ENCODE results near the gene VIPAS39. TPM values are rescaled to one million over a fixed set of nuclear protein-coding genes. Genes with fewer than 3 reads are reported as not detected.

Gene VIPAS39
- total RNA-seq, 1 experiment from 2014 or later = 18.5 TPM

DNA sequence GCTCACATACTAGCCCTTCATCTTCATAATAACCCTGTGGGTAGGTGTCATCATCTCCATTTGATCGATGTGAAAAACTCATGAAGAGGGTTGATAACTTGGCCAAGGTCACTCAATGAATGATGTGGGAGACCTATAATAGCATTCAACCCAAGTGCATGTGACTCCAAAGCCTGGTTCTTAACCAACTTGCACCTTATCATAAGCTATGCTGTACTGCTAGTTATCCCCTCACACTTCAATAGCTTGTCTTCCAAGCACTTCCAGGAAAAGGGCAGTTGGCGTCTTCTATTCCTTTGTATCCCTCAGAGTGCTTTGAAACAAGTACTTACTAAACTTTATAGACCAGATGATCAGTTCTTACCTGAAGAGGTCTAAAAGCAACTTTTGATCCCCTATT lies 15.2 kb downstream of the VIPAS39 start:
- H3K36me3 Mint-ChIP-seq (ENCODE audit: insufficient read depth in 1 of 3, low read depth in 3 of 3) = peaks cover 11 to 45% (median 37%) of the 10 kb centered on the region in 3 experiments

More for the DNA sequence above, 15.2 kb downstream of the VIPAS39 start:
- H3K23me2 ChIP-seq (ENCODE audit: insufficient read length, low read depth, low read length, poor library complexity, severe bottlenecking) = no peaks in the 10 kb centered on the region
- no peak overlapping the region for H2BK20ac ChIP-seq (ENCODE audit: low read depth, low read length, poor library complexity, severe bottlenecking)
- no peak overlapping the region for H2BK5ac ChIP-seq (ENCODE audit: insufficient read length, low read length)
- H3K9me3 ChIP-seq (ENCODE audit: control insufficient read depth, low read depth, low read length) = no peaks in the 10 kb centered on the region
- H3K79me1 ChIP-seq (ENCODE audit: insufficient read depth, low read depth, low read length, poor library complexity, severe bottlenecking) = no peaks in the 10 kb centered on the region
- no peak overlapping the region for H2BK120ac ChIP-seq (ENCODE audit: low read depth, low read length, poor library complexity, severe bottlenecking)
- H3K4me1 ChIP-seq (ENCODE audit: insufficient read depth, low read length) = no peaks in the 10 kb centered on the region
- H3T11ph ChIP-seq (ENCODE audit: low read length) = no peak overlapping the region
- no peaks in the 10 kb centered on the region for H4K20me1 ChIP-seq (ENCODE audit: control insufficient read depth, insufficient read depth, insufficient read length)
- H4K8ac ChIP-seq (replicated peaks; ENCODE audit: insufficient read length, low read depth, low read length) = no peak overlapping the region
- H3K27me3 Mint-ChIP-seq (ENCODE audit: low read depth) = no peaks in the 10 kb centered on the region
- H3K4me3 Mint-ChIP-seq = no peak overlapping the region
- TF ChIP-seq CTCF (conservative IDR thresholded peaks at IDR 0.05) = no peak
- no peak overlapping the region for H3K4ac ChIP-seq (ENCODE audit: low read depth, low read length)
- no peak overlapping the region for H2AFZ ChIP-seq (ENCODE audit: low read length)
- no peaks in the 10 kb centered on the region for H3K4me1 Mint-ChIP-seq
- H3K14ac ChIP-seq (ENCODE audit: insufficient read depth, low read length) = no peak overlapping the region
- no peak overlapping the region for H2AK5ac ChIP-seq (ENCODE audit: insufficient read length, low read length)
- no peaks in the 10 kb centered on the region for H3K9me3 Mint-ChIP-seq
- no CpG with 5 or more reads among the region's 2 CpGs for WGBS (ENCODE audit: extremely low coverage, insufficient read length, low lambda C conversion rate)
- H3K9ac ChIP-seq (ENCODE audit: extremely low read depth, insufficient read length, low read length) = no peak overlapping the region
- no peak overlapping the region for H3K56ac ChIP-seq (ENCODE audit: insufficient read length, low read depth, low read length)
- H3K4me2 ChIP-seq (ENCODE audit: insufficient read depth, insufficient read length, low read length) = no peak overlapping the region
- H3K23ac ChIP-seq (ENCODE audit: insufficient read length, low read depth, low read length) = no peak overlapping the region
- H4K5ac ChIP-seq (ENCODE audit: insufficient read length, low read depth, low read length) = no peak overlapping the region
- H3K79me2 ChIP-seq (ENCODE audit: insufficient read depth, low read length) = no peaks in the 10 kb centered on the region
- H3K27ac ChIP-seq (ENCODE audit: insufficient read length, low read depth, low read length) = no peak overlapping the region
- H4K91ac ChIP-seq (ENCODE audit: insufficient read length, low read depth, low read length) = no peak overlapping the region
- no peak overlapping the region for H2BK15ac ChIP-seq (ENCODE audit: low read depth, low read length)
- no peak for DNase-seq
- H3K18ac ChIP-seq (ENCODE audit: insufficient read length, low read depth, low read length) = no peak overlapping the region
- H3K27ac Mint-ChIP-seq = no peak overlapping the region
- no peak overlapping the region for H2BK12ac ChIP-seq (ENCODE audit: insufficient read length, low read depth, low read length)
- no peaks in the 10 kb centered on the region for H3K27me3 ChIP-seq (ENCODE audit: insufficient read depth, low read length)
